Lower leg skin (tissue), 3 donors: ENCODE measurements around the gene FAM171A1.

Experiments used
- CTCF ChIP-seq, 3 donors: fragments of 450-650 bp; IDR thresholded peaks; one replicate each; pipeline ENCODE4 v1.5.1; 2016; ENCODE audit warnings: antibody characterized with exemption in 3 of 3, mild to moderate bottlenecking in 3 of 3, moderate library complexity in 2 of 3
- POLR2A ChIP-seq, 2 donors: fragments of 450-650 bp; IDR thresholded peaks; one replicate each; pipeline ENCODE4 v1.6.1; 2016 to 2017; ENCODE audit warnings: antibody characterized with exemption in 2 of 2, mild to moderate bottlenecking in 1 of 2, moderate library complexity in 1 of 2

GRCh38 chr10:15220445-15220844 lies 150.6 kb downstream of the FAM171A1 start:
- TF ChIP-seq POLR2A (IDR thresholded peaks at IDR 0.05) (no peak), CTCF (IDR thresholded peaks at IDR 0.05) (no peak)
